GM19324 (cell line): ENCODE results near the gene RHOG.

Experiments used
- ATAC-seq: cut with Tn5 transposase; IDR thresholded peaks from one replicate; pipeline ENCODE4 v1.9.1; 2021; ENCODE audit warnings: mild to moderate bottlenecking, moderate library complexity; ENCODE audit not compliant: unreplicated experiment, low FRiP score

The RHOG gene

DNA sequence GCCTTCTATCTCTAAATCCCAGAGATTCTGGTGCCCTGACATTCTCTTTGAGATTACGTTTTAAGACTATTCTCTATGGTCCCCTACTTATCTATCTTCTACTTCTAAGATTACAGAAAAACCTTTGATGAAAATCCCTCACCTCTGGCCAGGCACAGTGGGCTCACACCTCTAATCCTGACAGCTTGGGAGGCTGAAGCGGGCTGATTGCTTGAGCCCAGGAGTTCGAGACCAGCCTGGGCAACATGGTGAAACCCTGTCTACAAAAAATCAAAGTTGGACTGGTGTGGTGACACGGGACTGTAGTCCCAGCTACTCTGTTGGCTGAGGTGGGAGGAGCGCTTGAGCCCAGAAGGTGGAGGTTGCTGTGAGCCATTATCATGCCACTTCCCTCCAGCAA, 57.8 kb downstream of the RHOG start:
- no peak for ATAC-seq

DNA sequence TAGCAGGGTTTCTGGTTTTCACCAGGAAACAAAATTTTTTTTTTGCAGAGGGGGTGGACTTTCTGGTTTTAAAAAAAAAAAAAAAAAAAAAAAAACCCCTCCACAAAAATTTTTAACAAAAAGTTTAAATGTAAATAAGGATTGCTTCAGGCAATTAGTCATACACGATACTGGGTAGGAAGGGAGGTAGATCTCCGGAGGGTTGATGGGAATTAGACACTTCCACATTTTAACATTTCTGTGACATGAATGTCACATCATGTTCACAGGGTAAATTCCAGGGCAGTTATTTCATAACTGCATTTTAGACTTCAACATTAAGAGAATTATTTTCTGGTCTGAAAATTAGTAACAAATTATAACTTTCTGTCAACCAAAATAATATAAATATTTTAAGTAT, 59.3 kb downstream of the RHOG start:
- ATAC-seq, result no peak
